A673 (cell line): ENCODE measurements around the gene SST.

Experiments used
- CTCF ChIP-seq: fragments of 300-800, 200-600 bp; sonication (generic); conservative IDR thresholded peaks from 2 replicates; pipeline ENCODE4 v1.5.1; 2017; ENCODE audit warnings: low read depth, mild to moderate bottlenecking, antibody characterized with exemption, low read length, moderate library complexity, mixed read lengths
- EZH2 ChIP-seq: fragments of 200-600 bp; sonication (generic); IDR thresholded peaks from 2 replicates; pipeline ENCODE4 v1.6.1; 2017; ENCODE audit warnings: borderline replicate concordance, low read depth, mild to moderate bottlenecking, mixed read lengths, antibody characterized with exemption, low read length; ENCODE audit not compliant: poor library complexity, severe bottlenecking

GRCh38 chr3:187700249-187700648 lies 30.1 kb upstream of the SST start:
- TF ChIP-seq CTCF (no peak), EZH2 (no peak)
